Measurements from ENCODE around the gene ENTR1. TPM values are rescaled to one million over a fixed set of nuclear protein-coding genes. Genes with fewer than 3 reads are reported as not detected.

The ENTR1 gene
- polyA plus RNA-seq, 1 donor from 2014 or later: 63.7 TPM

- TF ChIP-seq POLR2AphosphoS5 (IDR thresholded peaks at IDR 0.05) (no peak), TAF1 (IDR thresholded peaks at IDR 0.05; ENCODE audit: low read depth) (no peak), MXI1 (conservative IDR thresholded peaks at IDR 0.05; ENCODE audit: poor library complexity, severe bottlenecking) (no peak), SMC3 (conservative IDR thresholded peaks at IDR 0.05; ENCODE audit: poor library complexity) (no peak), EZH2 (IDR thresholded peaks at IDR 0.05; ENCODE audit: borderline replicate concordance, insufficient read depth, low read length, poor library complexity, severe bottlenecking) (no peak), EP300 (conservative IDR thresholded peaks at IDR 0.05; ENCODE audit: poor library complexity, severe bottlenecking) (no peak), RAD21 (conservative IDR thresholded peaks at IDR 0.05) (no peak)
- TF ChIP-seq, protein P1, sequence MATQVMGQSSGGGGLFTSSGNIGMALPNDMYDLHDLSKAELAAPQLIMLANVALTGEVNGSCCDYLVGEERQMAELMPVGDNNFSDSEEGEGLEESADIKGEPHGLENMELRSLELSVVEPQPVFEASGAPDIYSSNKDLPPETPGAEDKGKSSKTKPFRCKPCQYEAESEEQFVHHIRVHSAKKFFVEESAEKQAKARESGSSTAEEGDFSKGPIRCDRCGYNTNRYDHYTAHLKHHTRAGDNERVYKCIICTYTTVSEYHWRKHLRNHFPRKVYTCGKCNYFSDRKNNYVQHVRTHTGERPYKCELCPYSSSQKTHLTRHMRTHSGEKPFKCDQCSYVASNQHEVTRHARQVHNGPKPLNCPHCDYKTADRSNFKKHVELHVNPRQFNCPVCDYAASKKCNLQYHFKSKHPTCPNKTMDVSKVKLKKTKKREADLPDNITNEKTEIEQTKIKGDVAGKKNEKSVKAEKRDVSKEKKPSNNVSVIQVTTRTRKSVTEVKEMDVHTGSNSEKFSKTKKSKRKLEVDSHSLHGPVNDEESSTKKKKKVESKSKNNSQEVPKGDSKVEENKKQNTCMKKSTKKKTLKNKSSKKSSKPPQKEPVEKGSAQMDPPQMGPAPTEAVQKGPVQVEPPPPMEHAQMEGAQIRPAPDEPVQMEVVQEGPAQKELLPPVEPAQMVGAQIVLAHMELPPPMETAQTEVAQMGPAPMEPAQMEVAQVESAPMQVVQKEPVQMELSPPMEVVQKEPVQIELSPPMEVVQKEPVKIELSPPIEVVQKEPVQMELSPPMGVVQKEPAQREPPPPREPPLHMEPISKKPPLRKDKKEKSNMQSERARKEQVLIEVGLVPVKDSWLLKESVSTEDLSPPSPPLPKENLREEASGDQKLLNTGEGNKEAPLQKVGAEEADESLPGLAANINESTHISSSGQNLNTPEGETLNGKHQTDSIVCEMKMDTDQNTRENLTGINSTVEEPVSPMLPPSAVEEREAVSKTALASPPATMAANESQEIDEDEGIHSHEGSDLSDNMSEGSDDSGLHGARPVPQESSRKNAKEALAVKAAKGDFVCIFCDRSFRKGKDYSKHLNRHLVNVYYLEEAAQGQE (IDR thresholded peaks at IDR 0.05; ENCODE audit: borderline replicate concordance): no peak
- TF ChIP-seq, protein P2, sequence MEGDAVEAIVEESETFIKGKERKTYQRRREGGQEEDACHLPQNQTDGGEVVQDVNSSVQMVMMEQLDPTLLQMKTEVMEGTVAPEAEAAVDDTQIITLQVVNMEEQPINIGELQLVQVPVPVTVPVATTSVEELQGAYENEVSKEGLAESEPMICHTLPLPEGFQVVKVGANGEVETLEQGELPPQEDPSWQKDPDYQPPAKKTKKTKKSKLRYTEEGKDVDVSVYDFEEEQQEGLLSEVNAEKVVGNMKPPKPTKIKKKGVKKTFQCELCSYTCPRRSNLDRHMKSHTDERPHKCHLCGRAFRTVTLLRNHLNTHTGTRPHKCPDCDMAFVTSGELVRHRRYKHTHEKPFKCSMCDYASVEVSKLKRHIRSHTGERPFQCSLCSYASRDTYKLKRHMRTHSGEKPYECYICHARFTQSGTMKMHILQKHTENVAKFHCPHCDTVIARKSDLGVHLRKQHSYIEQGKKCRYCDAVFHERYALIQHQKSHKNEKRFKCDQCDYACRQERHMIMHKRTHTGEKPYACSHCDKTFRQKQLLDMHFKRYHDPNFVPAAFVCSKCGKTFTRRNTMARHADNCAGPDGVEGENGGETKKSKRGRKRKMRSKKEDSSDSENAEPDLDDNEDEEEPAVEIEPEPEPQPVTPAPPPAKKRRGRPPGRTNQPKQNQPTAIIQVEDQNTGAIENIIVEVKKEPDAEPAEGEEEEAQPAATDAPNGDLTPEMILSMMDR (IDR thresholded peaks at IDR 0.05; ENCODE audit: poor library complexity, severe bottlenecking): no peak
- no peak overlapping the region for H3K9ac ChIP-seq (ENCODE audit: low read length)
- H3K9me3 ChIP-seq (ENCODE audit: low read length): no peaks in the 10 kb centered on the region
- no peak overlapping the region for H3K4me3 ChIP-seq (ENCODE audit: low read length)
- no peaks in the 10 kb centered on the region for H3K79me2 ChIP-seq (replicated peaks; ENCODE audit: insufficient read depth, low read length)
- H3K27me3 ChIP-seq (ENCODE audit: insufficient read depth, low read depth, low read length): no peaks in the 10 kb centered on the region
- H2AFZ ChIP-seq (ENCODE audit: low read depth, low read length): no peak overlapping the region
- peaks cover 6% of the 10 kb centered on the region for H3K36me3 ChIP-seq (ENCODE audit: insufficient read depth, low read length)
- H3F3A ChIP-seq (ENCODE audit: insufficient read depth, low read length, poor library complexity, severe bottlenecking): no peaks in the 10 kb centered on the region
- H3K4me2 ChIP-seq (ENCODE audit: low read length): no peak overlapping the region
- H3K9me2 ChIP-seq (ENCODE audit: insufficient read depth, low read length): no peaks in the 10 kb centered on the region
- H4K20me1 ChIP-seq (ENCODE audit: insufficient read depth): no peaks in the 10 kb centered on the region
- no peak overlapping the region for H3K27ac ChIP-seq (ENCODE audit: low read length)
Observed at GRCh38 chr9:136447173-136447778, 36.9 kb upstream of the ENTR1 start.

DNA sequence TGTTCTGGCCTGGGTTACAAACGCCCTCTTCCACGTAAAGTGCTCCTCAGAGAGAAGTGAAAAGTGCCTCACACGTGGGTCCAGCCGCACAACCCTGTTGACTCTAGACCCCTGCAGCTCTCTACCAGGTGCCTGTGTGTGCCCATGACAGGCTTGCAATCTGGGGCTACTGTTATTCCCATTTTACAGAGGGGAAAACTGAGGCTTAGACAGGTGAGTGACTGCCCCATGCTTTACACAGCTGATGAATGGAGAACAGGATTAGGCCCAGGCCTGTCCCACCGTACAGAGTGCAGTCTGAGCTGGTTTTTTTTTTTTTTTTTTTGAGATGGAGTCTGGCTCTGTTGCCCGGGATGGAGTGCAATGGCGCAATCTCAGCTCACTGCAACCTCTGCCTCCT lies 35.4 kb upstream of the ENTR1 start:
- Histone ChIP-seq H3K4me3 (ENCODE audit: low read length) (no peak overlapping the region), H3K9me2 (ENCODE audit: insufficient read depth, low read length) (no peaks in the 10 kb centered on the region), H3K27me3 (ENCODE audit: insufficient read depth, low read depth, low read length) (no peaks in the 10 kb centered on the region), H3K4me2 (ENCODE audit: low read length) (no peak overlapping the region), H3K79me2 (replicated peaks; ENCODE audit: insufficient read depth, low read length) (no peaks in the 10 kb centered on the region), H4K20me1 (ENCODE audit: insufficient read depth) (no peaks in the 10 kb centered on the region), H3K27ac (ENCODE audit: low read length) (no peak overlapping the region), H3F3A (ENCODE audit: insufficient read depth, low read length, poor library complexity, severe bottlenecking) (no peaks in the 10 kb centered on the region), H3K36me3 (ENCODE audit: insufficient read depth, low read length) (peaks cover 6% of the 10 kb centered on the region), H2AFZ (ENCODE audit: low read depth, low read length) (no peak overlapping the region), H3K9me3 (ENCODE audit: low read length) (no peaks in the 10 kb centered on the region), H3K9ac (ENCODE audit: low read length) (no peak overlapping the region)
- TF ChIP-seq SMC3 (conservative IDR thresholded peaks at IDR 0.05; ENCODE audit: poor library complexity): no peak
- TF ChIP-seq EZH2 (IDR thresholded peaks at IDR 0.05; ENCODE audit: borderline replicate concordance, insufficient read depth, low read length, poor library complexity, severe bottlenecking): no peak
- no peak for TF ChIP-seq RAD21 (conservative IDR thresholded peaks at IDR 0.05)
- TF ChIP-seq, protein P2 (IDR thresholded peaks at IDR 0.05; ENCODE audit: poor library complexity, severe bottlenecking): no peak
- TF ChIP-seq, protein P1 (IDR thresholded peaks at IDR 0.05; ENCODE audit: borderline replicate concordance): no peak
- no peak for TF ChIP-seq POLR2AphosphoS5 (IDR thresholded peaks at IDR 0.05)
- no peak for TF ChIP-seq MXI1 (conservative IDR thresholded peaks at IDR 0.05; ENCODE audit: poor library complexity, severe bottlenecking)
- no peak for TF ChIP-seq TAF1 (IDR thresholded peaks at IDR 0.05; ENCODE audit: low read depth)
- TF ChIP-seq EP300 (conservative IDR thresholded peaks at IDR 0.05; ENCODE audit: poor library complexity, severe bottlenecking): no peak

All from neural cell (in vitro differentiated cells).